ENCODE measurements around the gene TBKBP1. TPM values are rescaled to one million over a fixed set of nuclear protein-coding genes. Genes with fewer than 3 reads are reported as not detected.
"Not testable (repeated sequence)": the region's sequence is repeated elsewhere in the genome, so short reads cannot be mapped to it uniquely, and the experiment has no call there.

The TBKBP1 gene
- total and polyA plus RNA-seq, 4 experiments from 2014 or later: 0.49 to 7.4 (median 3.7) TPM

GRCh38 chr17:47676510-47677165, 17.3 kb upstream of the TBKBP1 start:
- CTCF ChIA-PET (ENCODE audit: partially characterized antibody): interaction anchor here (0.6 to 10.4 kb wide), 6 partner anchors 12 to 113 kb away, joined by 3 to 100 read pairs (median 4); partner anchors contain the start of gene TBX21
- Mint-ChIP-seq H3K9me3 (no peaks in the 10 kb centered on the region), H3K27ac (peak overlapping the region in 1 of 7 donors; percentile 48), H3K4me3 (no peak overlapping the region), H3K27me3 (no peaks in the 10 kb centered on the region), H3K36me3 (peaks cover 69 to 82% of the 10 kb centered on the region in 2 donors), H3K4me1 (peaks cover 0 to 15% (median 8%) of the 10 kb centered on the region in 4 donors)
- Histone ChIP-seq H3K4me1 (ENCODE audit: insufficient read depth, low read length) (no peaks in the 10 kb centered on the region), H3K4me3 (ENCODE audit: low read length in 2 of 2) (no peak overlapping the region), H3K27me3 (ENCODE audit: insufficient read depth, low read length) (no peaks in the 10 kb centered on the region), H3K36me3 (ENCODE audit: insufficient read depth, low read length) (peaks cover 88% of the 10 kb centered on the region), H3K27ac (ENCODE audit: low read depth, low read length) (no peak overlapping the region), H3K9me3 (ENCODE audit: control insufficient read depth in 1 of 2, low read length in 2 of 2) (no peaks in the 10 kb centered on the region)
- POLR2A ChIA-PET (ENCODE audit: partially characterized antibody): interaction anchor here (0.6 to 1.2 kb wide), 4 partner anchors 10 to 28 kb away, joined by 3 to 4 read pairs (median 4); no protein-coding TSS in a partner anchor
- DNase-seq: no peak
- intact Hi-C loops (cut with micrococcal nuclease): no loop called here

GRCh38 chr17:47678196-47678595, 15.8 kb upstream of the TBKBP1 start:
- H3K4me3 ChIP-seq (ENCODE audit: low read length in 2 of 2): no peak overlapping the region
- no peak overlapping the region for H3K4me3 Mint-ChIP-seq
- H3K36me3 Mint-ChIP-seq: peaks cover 69 to 85% of the 10 kb centered on the region in 2 donors
- ChIA-PET CTCF (ENCODE audit: partially characterized antibody) (interaction anchor here (1.1 to 10.4 kb wide), 5 partner anchors 14 to 64 kb away, joined by 4 to 100 read pairs (median 9); no protein-coding TSS in a partner anchor), POLR2A (ENCODE audit: partially characterized antibody) (interaction anchor here (2.0 to 2.4 kb wide), 2 partner anchors 15 to 28 kb away, joined by 7 to 8 read pairs; partner anchors contain the start of genes KPNB1 and TBKBP1)
- H3K4me1 ChIP-seq (ENCODE audit: insufficient read depth, low read length): no peaks in the 10 kb centered on the region
- H3K27ac Mint-ChIP-seq: peak overlapping the region in 3 of 7 donors; percentile 8 to 79 (median 46)
- H3K9me3 ChIP-seq (ENCODE audit: control insufficient read depth in 1 of 2, low read length in 2 of 2): no peaks in the 10 kb centered on the region
- H3K36me3 ChIP-seq (ENCODE audit: insufficient read depth, low read length): peaks cover 84% of the 10 kb centered on the region
- DNase-seq: no peak
- no peaks in the 10 kb centered on the region for H3K9me3 Mint-ChIP-seq
- H3K27me3 ChIP-seq (ENCODE audit: insufficient read depth, low read length): no peaks in the 10 kb centered on the region
- H3K27ac ChIP-seq (ENCODE audit: low read depth, low read length): no peak overlapping the region
- peaks cover 0 to 11% (median 7%) of the 10 kb centered on the region in 4 donors for H3K4me1 Mint-ChIP-seq
- no peaks in the 10 kb centered on the region for H3K27me3 Mint-ChIP-seq
- intact Hi-C loops (cut with micrococcal nuclease): no loop called here

GRCh38 chr17:47682138-47682537, 11.8 kb upstream of the TBKBP1 start:
- peaks cover 2 to 9% (median 6%) of the 10 kb centered on the region in 4 donors for H3K4me1 Mint-ChIP-seq
- H3K36me3 Mint-ChIP-seq: peaks cover 42 to 74% of the 10 kb centered on the region in 2 donors
- no peak overlapping the region for H3K4me3 Mint-ChIP-seq
- ChIA-PET POLR2A (ENCODE audit: partially characterized antibody) (interaction anchor here (1.6 kb wide), 1 partner anchor 11 kb away, joined by 3 read pairs; no protein-coding TSS in a partner anchor), CTCF (ENCODE audit: partially characterized antibody) (interaction anchor here (1.4 kb wide), 1 partner anchor 14 kb away, joined by 3 read pairs; no protein-coding TSS in a partner anchor)
- intact Hi-C loops (cut with micrococcal nuclease): no loop called here
- H3K27me3 Mint-ChIP-seq: no peaks in the 10 kb centered on the region
- no peak for DNase-seq
- Histone ChIP-seq H3K36me3 (ENCODE audit: insufficient read depth, low read length) (peaks cover 54% of the 10 kb centered on the region), H3K27ac (ENCODE audit: low read depth, low read length) (no peak overlapping the region), H3K9me3 (ENCODE audit: control insufficient read depth in 1 of 2, low read length in 2 of 2) (no peaks in the 10 kb centered on the region), H3K27me3 (ENCODE audit: insufficient read depth, low read length) (no peaks in the 10 kb centered on the region), H3K4me1 (ENCODE audit: insufficient read depth, low read length) (no peaks in the 10 kb centered on the region), H3K4me3 (ENCODE audit: low read length in 2 of 2) (no peak overlapping the region)
- peak overlapping the region in 3 of 7 donors; percentile 1 to 64 (median 26) for H3K27ac Mint-ChIP-seq
- H3K9me3 Mint-ChIP-seq: no peaks in the 10 kb centered on the region

- CTCF ChIA-PET (ENCODE audit: partially characterized antibody): interaction anchor here (0.7 to 1.4 kb wide), 2 partner anchors 14 to 50 kb away, joined by 3 to 4 read pairs; partner anchors contain the start of gene TBX21
- H3K27me3 ChIP-seq (ENCODE audit: insufficient read depth, low read length); intact Hi-C loops (cut with micrococcal nuclease); DNase-seq; H3K4me3 Mint-ChIP-seq; H3K27me3 Mint-ChIP-seq; H3K27ac ChIP-seq (ENCODE audit: low read depth, low read length); H3K9me3 Mint-ChIP-seq; H3K4me1 ChIP-seq (ENCODE audit: insufficient read depth, low read length); H3K9me3 ChIP-seq (ENCODE audit: control insufficient read depth in 1 of 2, low read length in 2 of 2); H3K4me3 ChIP-seq (ENCODE audit: low read length in 2 of 2): not testable (repeated sequence)
- Mint-ChIP-seq H3K27ac (peak overlapping the region in 1 of 7 donors; percentile 75), H3K4me1 (peaks cover 2 to 13% (median 6%) of the 10 kb centered on the region in 4 donors), H3K36me3 (peaks cover 36 to 69% of the 10 kb centered on the region in 2 donors)
- peaks cover 48% of the 10 kb centered on the region for H3K36me3 ChIP-seq (ENCODE audit: insufficient read depth, low read length)
- POLR2A ChIA-PET (ENCODE audit: partially characterized antibody): interaction anchor here (1.6 kb wide), 1 partner anchor 10 kb away, joined by 3 read pairs; no protein-coding TSS in a partner anchor
These were observed 11.2 kb upstream of the TBKBP1 start for GRCh38 chr17:47682727-47683126.

GRCh38 chr17:47684025-47684424, 9.9 kb upstream of the TBKBP1 start:
- POLR2A ChIA-PET (ENCODE audit: partially characterized antibody): interaction anchor here (1.6 kb wide), 1 partner anchor 9 kb away, joined by 3 read pairs; no protein-coding TSS in a partner anchor
- Mint-ChIP-seq H3K27me3 (no peaks in the 10 kb centered on the region), H3K36me3 (peaks cover 30 to 60% of the 10 kb centered on the region in 2 donors), H3K9me3 (no peaks in the 10 kb centered on the region), H3K4me1 (peaks cover 0 to 13% (median 5%) of the 10 kb centered on the region in 4 donors), H3K4me3 (no peak overlapping the region), H3K27ac (peak overlapping the region in 3 of 7 donors; percentile 27 to 46 (median 39))
- Histone ChIP-seq H3K27me3 (ENCODE audit: insufficient read depth, low read length) (no peaks in the 10 kb centered on the region), H3K4me3 (ENCODE audit: low read length in 2 of 2) (no peak overlapping the region), H3K36me3 (ENCODE audit: insufficient read depth, low read length) (peaks cover 37% of the 10 kb centered on the region), H3K9me3 (ENCODE audit: control insufficient read depth in 1 of 2, low read length in 2 of 2) (no peaks in the 10 kb centered on the region), H3K27ac (ENCODE audit: low read depth, low read length) (no peak overlapping the region), H3K4me1 (ENCODE audit: insufficient read depth, low read length) (no peaks in the 10 kb centered on the region)
- CTCF ChIA-PET (ENCODE audit: partially characterized antibody): interaction anchor here (1.2 kb wide), 1 partner anchor 8 kb away, joined by 3 read pairs; no protein-coding TSS in a partner anchor
- no peak for DNase-seq
- intact Hi-C loops (cut with micrococcal nuclease): no loop called here

GRCh38 chr17:47684535-47685193, 9.3 kb upstream of the TBKBP1 start:
- no peaks in the 10 kb centered on the region for H3K27me3 Mint-ChIP-seq
- ChIA-PET POLR2A (ENCODE audit: partially characterized antibody) (no interaction called here), CTCF (ENCODE audit: partially characterized antibody) (interaction anchor here (1.2 kb wide), 1 partner anchor 8 kb away, joined by 3 read pairs; no protein-coding TSS in a partner anchor)
- H3K4me1 Mint-ChIP-seq: peaks cover 0 to 13% (median 5%) of the 10 kb centered on the region in 4 donors
- peaks cover 30 to 56% of the 10 kb centered on the region in 2 donors for H3K36me3 Mint-ChIP-seq
- Histone ChIP-seq H3K4me1 (ENCODE audit: insufficient read depth, low read length) (no peaks in the 10 kb centered on the region), H3K9me3 (ENCODE audit: control insufficient read depth in 1 of 2, low read length in 2 of 2) (no peaks in the 10 kb centered on the region), H3K27me3 (ENCODE audit: insufficient read depth, low read length) (no peaks in the 10 kb centered on the region), H3K4me3 (ENCODE audit: low read length in 2 of 2) (no peak overlapping the region), H3K36me3 (ENCODE audit: insufficient read depth, low read length) (peaks cover 34% of the 10 kb centered on the region), H3K27ac (ENCODE audit: low read depth, low read length) (no peak overlapping the region)
- no peak for DNase-seq
- H3K4me3 Mint-ChIP-seq: no peak overlapping the region
- intact Hi-C loops (cut with micrococcal nuclease): no loop called here
- no peaks in the 10 kb centered on the region for H3K9me3 Mint-ChIP-seq
- peak overlapping the region in 5 of 7 donors; percentile 27 to 50 (median 36) for H3K27ac Mint-ChIP-seq
